Measurements from ENCODE around the gene RAPGEF1. TPM values are rescaled to one million over a fixed set of nuclear protein-coding genes. Genes with fewer than 3 reads are reported as not detected.

RAPGEF1 gene
- total and polyA plus RNA-seq, 2 experiments from 2014 or later, result 3.3 to 24.1 TPM

GRCh38 chr9:131747352-131747751, 7.5 kb upstream of the RAPGEF1 start:
- DNase-seq, result peak; percentile 82
- WGBS, 2 experiments (ENCODE audit: low coverage in 1 of 2, low lambda C conversion rate in 2 of 2, missing lambda C conversion rate in 2 of 2), result 13 to 14% methylated on average over 5 of the region's 5 CpGs
- in situ Hi-C loops (cut with MboI), result loop anchor here (25.0 kb wide), 1 partner anchor 385 kb away; no protein-coding TSS in a partner anchor

GRCh38 chr9:131745610-131746009, 5.7 kb upstream of the RAPGEF1 start:
- in situ Hi-C loops (cut with MboI), result loop anchor here (25.0 kb wide), 1 partner anchor 383 kb away; no protein-coding TSS in a partner anchor
- DNase-seq, result no peak
- TF ChIP-seq EZH2 (IDR thresholded peaks at IDR 0.05; ENCODE audit: insufficient read depth, poor library complexity, severe bottlenecking) (no peak), EZH2phosphoT487 (IDR thresholded peaks at IDR 0.05; ENCODE audit: insufficient read depth, low read depth) (no peak)

More at GRCh38 chr9:131747352-131747751, 7.5 kb upstream of the RAPGEF1 start:
- Histone ChIP-seq H3K27me3 (replicated peaks; ENCODE audit: insufficient read depth) (no peaks in the 10 kb centered on the region), H3K79me2 (ENCODE audit: insufficient read depth) (no peaks in the 10 kb centered on the region), H3K9me2 (ENCODE audit: insufficient read depth) (no peaks in the 10 kb centered on the region), H3K27ac (no peak overlapping the region), H2AFZ (no peak overlapping the region), H3K4me2 (ENCODE audit: unreplicated experiment) (no peak overlapping the region), H3K4me3 (no peak overlapping the region), H3K4me1 (ENCODE audit: insufficient read depth) (no peaks in the 10 kb centered on the region), H3K9ac (no peak overlapping the region), H3K9me3 (ENCODE audit: low read depth) (no peaks in the 10 kb centered on the region), H4K20me1 (ENCODE audit: insufficient read depth) (no peaks in the 10 kb centered on the region), H3K36me3 (ENCODE audit: low read depth) (no peaks in the 10 kb centered on the region), H3F3A (ENCODE audit: insufficient read depth) (0 out of 2 replicates have a peak, but pooled peaks cover 10% of the 10 kb centered on the region)
- TF ChIP-seq EZH2 (IDR thresholded peaks at IDR 0.05; ENCODE audit: insufficient read depth, poor library complexity, severe bottlenecking), result no peak
- TF ChIP-seq EZH2phosphoT487 (IDR thresholded peaks at IDR 0.05; ENCODE audit: insufficient read depth, low read depth), result no peak

GRCh38 chr9:131744720-131745201, 4.9 kb upstream of the RAPGEF1 start:
- no peak overlapping the region for H3K27ac ChIP-seq
- H3K9ac ChIP-seq, result no peak overlapping the region
- H3K36me3 ChIP-seq (ENCODE audit: low read depth), result no peaks in the 10 kb centered on the region
- no peaks in the 10 kb centered on the region for H3K9me2 ChIP-seq (ENCODE audit: insufficient read depth)
- H3K4me2 ChIP-seq (ENCODE audit: unreplicated experiment), result no peak overlapping the region
- H4K20me1 ChIP-seq (ENCODE audit: insufficient read depth), result no peaks in the 10 kb centered on the region
- H3K79me2 ChIP-seq (ENCODE audit: insufficient read depth), result no peaks in the 10 kb centered on the region
- H3K4me3 ChIP-seq, result no peak overlapping the region
- 0 out of 2 replicates have a peak, but pooled peaks cover 10% of the 10 kb centered on the region for H3F3A ChIP-seq (ENCODE audit: insufficient read depth)
- H3K9me3 ChIP-seq (ENCODE audit: low read depth), result no peaks in the 10 kb centered on the region
- no peak for DNase-seq
- 72% methylated on average over 8 of the region's 8 CpGs for WGBS, 2 experiments (ENCODE audit: low coverage in 1 of 2, low lambda C conversion rate in 2 of 2, missing lambda C conversion rate in 2 of 2)
- no peaks in the 10 kb centered on the region for H3K4me1 ChIP-seq (ENCODE audit: insufficient read depth)
- no peak overlapping the region for H2AFZ ChIP-seq
- no peaks in the 10 kb centered on the region for H3K27me3 ChIP-seq (replicated peaks; ENCODE audit: insufficient read depth)
- in situ Hi-C loops (cut with MboI), result loop anchor here (5.0 to 25.0 kb wide), 2 partner anchors 157 to 382 kb away; no protein-coding TSS in a partner anchor
- TF ChIP-seq EZH2 (IDR thresholded peaks at IDR 0.05; ENCODE audit: insufficient read depth, poor library complexity, severe bottlenecking) (no peak), EZH2phosphoT487 (IDR thresholded peaks at IDR 0.05; ENCODE audit: insufficient read depth, low read depth) (no peak)

More at GRCh38 chr9:131745610-131746009, 5.7 kb upstream of the RAPGEF1 start:
- no peaks in the 10 kb centered on the region for H4K20me1 ChIP-seq (ENCODE audit: insufficient read depth)
- H3K79me2 ChIP-seq (ENCODE audit: insufficient read depth), result no peaks in the 10 kb centered on the region
- no peak overlapping the region for H3K4me3 ChIP-seq
- no peaks in the 10 kb centered on the region for H3K36me3 ChIP-seq (ENCODE audit: low read depth)
- no peaks in the 10 kb centered on the region for H3K27me3 ChIP-seq (replicated peaks; ENCODE audit: insufficient read depth)
- H3K9me3 ChIP-seq (ENCODE audit: low read depth), result no peaks in the 10 kb centered on the region
- WGBS, 2 experiments (ENCODE audit: low coverage in 1 of 2, low lambda C conversion rate in 2 of 2, missing lambda C conversion rate in 2 of 2), result 84 to 92% methylated on average over 2 of the region's 2 CpGs
- no peak overlapping the region for H2AFZ ChIP-seq
- H3K27ac ChIP-seq, result no peak overlapping the region
- no peak overlapping the region for H3K4me2 ChIP-seq (ENCODE audit: unreplicated experiment)
- no peaks in the 10 kb centered on the region for H3K4me1 ChIP-seq (ENCODE audit: insufficient read depth)
- H3F3A ChIP-seq (ENCODE audit: insufficient read depth), result 0 out of 2 replicates have a peak, but pooled peaks cover 10% of the 10 kb centered on the region
- no peaks in the 10 kb centered on the region for H3K9me2 ChIP-seq (ENCODE audit: insufficient read depth)
- no peak overlapping the region for H3K9ac ChIP-seq

GRCh38 chr9:131744171-131744719, 4.4 kb upstream of the RAPGEF1 start:
- no peak overlapping the region for H3K9ac ChIP-seq
- DNase-seq, result peak; percentile 40
- no peaks in the 10 kb centered on the region for H4K20me1 ChIP-seq (ENCODE audit: insufficient read depth)
- no peaks in the 10 kb centered on the region for H3K36me3 ChIP-seq (ENCODE audit: low read depth)
- no peak overlapping the region for H3K4me3 ChIP-seq
- no peak overlapping the region for H2AFZ ChIP-seq
- 87% methylated on average over 9 of the region's 9 CpGs for WGBS, 2 experiments (ENCODE audit: low coverage in 1 of 2, low lambda C conversion rate in 2 of 2, missing lambda C conversion rate in 2 of 2)
- H3K4me1 ChIP-seq (ENCODE audit: insufficient read depth), result no peaks in the 10 kb centered on the region
- 0 out of 2 replicates have a peak, but pooled peaks cover 10% of the 10 kb centered on the region for H3F3A ChIP-seq (ENCODE audit: insufficient read depth)
- H3K4me2 ChIP-seq (ENCODE audit: unreplicated experiment), result no peak overlapping the region
- no peak for TF ChIP-seq EZH2 (IDR thresholded peaks at IDR 0.05; ENCODE audit: insufficient read depth, poor library complexity, severe bottlenecking)
- H3K27me3 ChIP-seq (replicated peaks; ENCODE audit: insufficient read depth), result no peaks in the 10 kb centered on the region
- H3K27ac ChIP-seq, result no peak overlapping the region
- H3K9me2 ChIP-seq (ENCODE audit: insufficient read depth), result no peaks in the 10 kb centered on the region
- in situ Hi-C loops (cut with MboI), result loop anchor here (5.0 to 25.0 kb wide), 2 partner anchors 157 to 382 kb away; no protein-coding TSS in a partner anchor
- no peaks in the 10 kb centered on the region for H3K79me2 ChIP-seq (ENCODE audit: insufficient read depth)
- H3K9me3 ChIP-seq (ENCODE audit: low read depth), result no peaks in the 10 kb centered on the region
